Hippocampal formation (tissue), 2 donors: ENCODE results near the gene FAM149A.
A peak's percentile ranks its signal among the peaks of the same experiment; 100 is the strongest.

Experiments
- DNase-seq, 2 donors: peaks; one replicate each; lab custom pipeline; 2025; lab: John Stamatoyannopoulos, UW

The FAM149A gene

GRCh38 chr4:186104114-186104889 lies at the start of gene FAM149A:
Gene FAM149A, plus strand, starts transcription at chr4:186104704.
- DNase-seq = peak in 1 of 2 donors; percentile 4

GRCh38 chr4:186058253-186058979 lies 46.1 kb upstream of the FAM149A start:
- DNase-seq = no peak

GRCh38 chr4:186058980-186059316 lies 45.6 kb upstream of the FAM149A start:
- no peak for DNase-seq

- DNase-seq = no peak
Observed at GRCh38 chr4:186061921-186062320, 42.6 kb upstream of the FAM149A start.

- DNase-seq = peak; percentile 38 to 53
Observed at GRCh38 chr4:186067757-186068385, 36.6 kb upstream of the FAM149A start.

- no peak for DNase-seq
Observed at GRCh38 chr4:186068581-186069348, 35.7 kb upstream of the FAM149A start, which contains the start of gene TLR3. Gene TLR3, plus strand, starts transcription at chr4:186069156. Its CDS starts 7,464 bp downstream, at chr4:186076620.

GRCh38 chr4:186069729-186070128 lies 34.8 kb upstream of the FAM149A start:
- DNase-seq = no peak

- no peak for DNase-seq
Observed at GRCh38 chr4:186072516-186072915, 32.0 kb upstream of the FAM149A start.

- peak in 1 of 2 donors; percentile 9 for DNase-seq
Observed at GRCh38 chr4:186074189-186074588, 30.3 kb upstream of the FAM149A start.

- no peak for DNase-seq
Observed at GRCh38 chr4:186078981-186079638, 25.4 kb upstream of the FAM149A start.

- no peak for DNase-seq
Observed at GRCh38 chr4:186079694-186080093, 24.8 kb upstream of the FAM149A start.

GRCh38 chr4:186081202-186081807 lies 23.2 kb upstream of the FAM149A start:
- DNase-seq = no peak

- no peak for DNase-seq
Observed at GRCh38 chr4:186082221-186082620, 22.3 kb upstream of the FAM149A start.

GRCh38 chr4:186088523-186088922 lies 16.0 kb upstream of the FAM149A start:
- DNase-seq = no peak

GRCh38 chr4:186092296-186092695 lies 12.2 kb upstream of the FAM149A start:
- DNase-seq = no peak

GRCh38 chr4:186095406-186095805 lies 9.1 kb upstream of the FAM149A start:
- no peak for DNase-seq

GRCh38 chr4:186096681-186097165 lies 7.8 kb upstream of the FAM149A start:
- no peak for DNase-seq

GRCh38 chr4:186097386-186097785 lies 7.1 kb upstream of the FAM149A start:
- no peak for DNase-seq

GRCh38 chr4:186102931-186103330 lies 1.6 kb upstream of the FAM149A start:
- DNase-seq = no peak

GRCh38 chr4:186104890-186105646 lies 564 bp downstream of the FAM149A start:
- no peak for DNase-seq
